Mononuclear cell (primary cell): ENCODE measurements around the gene PTAFR. TPM values are rescaled to one million over a fixed set of nuclear protein-coding genes. Genes with fewer than 3 reads are reported as not detected.
"Not testable (repeated sequence)": the region's sequence is repeated elsewhere in the genome, so short reads cannot be mapped to it uniquely, and the experiment has no call there.

Experiments
- H3K27me3 ChIP-seq: 2 replicates; pipeline ENCODE4 v1.6.0; 2011; ENCODE audit warnings: low read length, control low read depth; ENCODE audit not compliant: insufficient read depth
- H3K4me1 ChIP-seq: 2 replicates; pipeline ENCODE4 v1.5.1; 2011; ENCODE audit warnings: mild to moderate bottlenecking, low read length, control low read depth; ENCODE audit not compliant: insufficient read depth
- H3K4me3 ChIP-seq: 2 replicates; pipeline ENCODE4 v1.5.1; 2011; ENCODE audit warnings: mild to moderate bottlenecking, low read length, moderate library complexity
- H3K9me3 ChIP-seq: 2 replicates; pipeline ENCODE4 v1.5.1; 2011; ENCODE audit warnings: low read depth, mild to moderate bottlenecking, control low read depth, low read length
- total RNA-seq: library from RNA; depleted of rRNA; stranded (reverse); fragments of >200 nt; gene quantifications from one replicate; pipeline ENCODE4 v1.2.3, GENCODE V29; 2012

Gene PTAFR
- total RNA-seq, 1 donor, result 16.3 TPM

DNA sequence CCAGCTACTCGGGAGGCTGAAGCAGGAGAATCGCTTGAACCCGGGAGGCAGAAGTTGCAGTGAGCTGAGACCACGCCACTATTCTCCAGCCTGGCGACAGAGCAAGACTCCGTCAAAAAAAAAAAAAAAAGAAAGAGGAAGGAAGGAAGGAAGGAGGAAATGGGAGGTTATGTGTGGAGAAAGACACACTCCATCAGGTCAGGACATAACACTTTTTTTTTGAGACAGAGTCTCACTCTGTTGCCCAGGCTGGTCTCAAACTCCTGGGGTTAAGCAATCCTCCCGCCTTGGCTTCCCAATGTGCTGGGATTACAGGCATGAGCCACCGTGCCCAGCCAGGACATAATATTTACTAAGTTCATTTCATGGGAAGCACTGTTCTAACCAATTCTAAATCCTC is 36.6 kb downstream of the PTAFR start:
- peaks cover 73% of the 10 kb centered on the region for H3K4me1 ChIP-seq
- not testable (repeated sequence) for H3K9me3 ChIP-seq

DNA sequence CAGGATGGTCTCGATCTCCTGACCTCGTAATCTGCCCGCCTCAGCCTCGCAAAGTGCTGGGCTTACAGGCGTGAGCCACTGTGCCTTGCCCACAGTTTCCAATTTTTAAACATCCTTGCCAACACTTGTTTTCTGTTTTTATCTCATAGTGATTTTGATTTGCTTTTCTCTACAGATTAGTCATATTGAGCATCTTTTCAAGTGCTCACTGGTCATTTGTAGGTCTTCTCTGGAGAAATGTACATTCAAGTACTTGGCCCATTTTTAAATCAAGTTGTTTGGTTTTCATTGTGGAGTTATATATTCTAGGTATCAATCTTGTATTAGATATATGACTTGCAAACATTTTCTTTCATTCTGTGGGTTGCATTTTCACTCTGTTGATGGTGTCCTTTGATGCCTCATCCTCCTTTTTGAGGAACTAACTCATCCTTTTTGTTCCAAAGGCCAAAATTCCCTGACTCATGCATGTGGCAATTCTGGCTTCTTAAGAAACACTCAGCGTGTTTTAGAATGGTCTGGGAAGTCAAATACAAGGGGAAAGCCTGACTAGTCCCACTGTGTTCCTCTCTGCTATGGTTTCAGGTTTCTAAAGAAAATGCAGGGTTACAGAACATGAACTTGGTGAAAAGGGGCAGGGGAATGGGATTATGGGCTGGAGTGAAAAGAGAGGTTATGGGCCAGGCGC is 37.3 kb downstream of the PTAFR start:
- H3K9me3 ChIP-seq, result no peaks in the 10 kb centered on the region
- H3K4me3 ChIP-seq, result no peak overlapping the region
- no peaks in the 10 kb centered on the region for H3K27me3 ChIP-seq
- H3K4me1 ChIP-seq, result peaks cover 73% of the 10 kb centered on the region

More for the DNA sequence above, 36.6 kb downstream of the PTAFR start:
- not testable (repeated sequence) for H3K4me3 ChIP-seq, H3K27me3 ChIP-seq

DNA sequence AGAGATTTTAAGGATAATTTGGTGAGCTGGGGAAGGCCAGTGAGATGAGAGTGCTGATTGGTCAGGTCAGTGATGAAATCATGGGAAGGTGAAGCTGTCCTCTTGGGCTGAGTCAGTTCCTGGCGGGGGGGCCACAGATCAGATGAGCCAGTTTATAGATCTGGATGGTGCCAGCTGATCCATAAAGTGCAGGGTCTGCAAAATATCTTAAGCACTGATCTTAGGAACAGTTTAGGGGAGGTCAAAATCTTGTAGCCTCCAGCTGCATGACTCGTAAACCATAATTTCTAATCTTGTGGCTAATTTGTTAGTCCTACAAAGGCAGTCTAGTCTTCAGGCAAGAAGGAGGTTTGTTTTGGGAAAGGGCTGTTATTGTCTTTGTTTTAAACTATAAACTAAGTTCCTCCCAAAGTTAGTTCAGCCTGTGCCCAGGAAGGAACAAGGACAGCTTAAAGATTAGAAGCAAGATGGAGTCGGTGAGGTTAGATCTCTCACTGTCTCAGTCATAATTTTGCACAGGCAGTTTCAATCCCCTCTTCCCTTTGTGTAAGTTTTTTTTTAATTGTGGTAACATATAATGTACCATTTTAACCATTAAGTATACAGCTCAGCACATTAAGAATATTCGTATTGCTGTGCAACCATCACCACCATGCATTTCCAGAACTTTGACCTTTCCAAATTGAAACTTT is 39.4 kb downstream of the PTAFR start:
- no peaks in the 10 kb centered on the region for H3K27me3 ChIP-seq
- H3K4me3 ChIP-seq, result no peak overlapping the region
- no peaks in the 10 kb centered on the region for H3K9me3 ChIP-seq
- peaks cover 84% of the 10 kb centered on the region for H3K4me1 ChIP-seq

DNA sequence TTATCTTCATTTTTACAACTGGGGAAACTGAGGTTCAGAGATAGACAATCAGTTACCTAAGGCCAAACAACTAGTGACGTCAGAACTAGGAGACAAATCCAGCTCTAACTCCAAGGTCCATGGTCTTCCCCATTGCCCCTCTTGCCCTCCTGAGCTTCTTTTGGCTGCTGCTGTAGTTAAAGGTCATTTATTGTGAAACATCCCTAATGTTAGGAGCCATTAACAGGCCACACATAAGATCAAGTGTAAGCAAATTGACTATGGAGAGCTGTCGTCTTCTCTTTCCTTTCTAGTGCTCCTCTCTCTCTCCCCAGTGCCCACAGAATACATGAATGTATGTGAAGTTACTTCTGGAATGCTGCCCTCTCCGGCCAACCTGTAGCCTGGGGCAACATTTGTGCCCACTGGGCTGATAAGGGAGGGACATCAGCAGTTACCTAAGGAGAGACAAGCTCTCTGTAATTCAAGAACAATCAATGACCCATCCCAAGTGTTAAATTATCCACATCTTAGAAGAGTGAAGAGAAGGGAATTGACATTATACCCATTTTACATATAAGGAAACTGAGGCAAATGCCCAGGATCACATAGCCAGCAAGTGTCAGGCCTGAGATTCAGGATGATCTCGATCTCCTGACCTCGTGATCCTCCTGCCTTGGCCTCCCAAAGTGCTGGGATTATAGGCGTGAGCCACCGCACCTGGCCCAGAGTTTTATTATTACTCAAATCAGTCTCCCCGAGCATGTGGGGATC is 40.1 kb downstream of the PTAFR start:
- Histone ChIP-seq H3K9me3 (no peaks in the 10 kb centered on the region), H3K4me1 (peaks cover 84% of the 10 kb centered on the region), H3K27me3 (no peaks in the 10 kb centered on the region), H3K4me3 (no peak overlapping the region)

DNA sequence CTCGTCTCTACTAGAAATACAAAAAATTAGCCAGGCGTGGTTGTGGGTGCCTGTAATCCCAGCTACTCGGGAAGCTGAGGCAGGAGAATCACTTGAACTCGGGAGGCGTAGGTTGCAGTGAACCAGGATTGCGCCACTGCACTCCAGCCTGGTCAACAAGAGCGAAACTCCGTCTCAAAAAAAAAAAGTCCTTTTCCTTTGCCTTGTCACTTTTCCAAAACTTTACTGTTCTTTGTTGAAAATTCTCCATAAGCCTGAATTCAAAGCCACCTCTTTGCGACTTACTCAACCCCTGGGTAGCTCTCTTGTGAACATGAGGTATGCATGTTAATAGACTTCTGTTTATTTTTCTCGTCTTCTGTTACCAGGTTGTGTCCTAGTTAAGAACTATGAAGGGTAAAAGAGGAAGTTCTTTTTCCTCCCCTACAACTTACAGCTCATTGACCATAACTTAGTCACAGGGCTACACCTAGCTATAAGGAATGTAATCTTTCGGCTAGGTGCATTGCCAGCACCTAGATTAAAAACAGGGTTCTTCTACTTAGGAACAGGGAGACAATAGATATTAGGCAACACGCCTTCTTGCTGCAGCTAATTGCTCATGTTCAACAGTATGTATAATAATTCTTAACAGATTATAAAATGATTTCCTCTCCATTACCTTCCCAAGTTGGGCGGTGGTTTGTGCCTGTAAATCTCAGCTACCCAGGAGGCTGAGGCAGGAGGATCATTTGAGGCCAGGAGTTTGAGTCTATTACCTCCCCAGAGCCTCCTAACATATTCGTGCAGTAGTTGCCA is 40.9 kb downstream of the PTAFR start:
- Histone ChIP-seq H3K27me3 (no peaks in the 10 kb centered on the region), H3K9me3 (no peaks in the 10 kb centered on the region), H3K4me3 (no peak overlapping the region), H3K4me1 (peaks cover 82% of the 10 kb centered on the region)

DNA sequence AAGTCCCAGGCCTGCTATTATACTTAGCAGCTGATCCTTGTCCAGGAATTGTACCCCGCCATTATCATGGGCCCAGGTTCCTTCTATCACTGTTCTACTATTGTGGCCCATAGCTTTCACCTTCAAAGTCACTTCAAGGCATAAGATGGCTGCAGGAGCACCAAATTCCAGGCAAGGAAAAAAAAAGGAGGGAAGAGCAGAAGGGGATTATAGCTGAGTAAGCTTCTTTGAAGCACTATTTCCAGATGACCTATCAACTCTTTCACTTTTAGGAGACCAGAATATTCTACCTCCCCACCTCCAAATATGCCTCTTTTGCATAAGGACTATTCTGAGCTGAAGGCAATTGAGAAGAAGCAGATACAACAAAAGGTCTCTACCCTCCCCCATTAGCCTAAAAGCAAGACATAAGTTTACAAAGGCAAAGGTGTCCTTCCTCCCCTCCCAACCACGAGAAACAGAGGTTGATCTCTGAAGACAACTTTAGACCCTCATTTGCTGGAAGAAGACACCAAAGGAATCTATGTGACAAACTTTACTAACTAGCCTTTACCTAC is 41.8 kb downstream of the PTAFR start:
- H3K4me3 ChIP-seq, result no peak overlapping the region
- peaks cover 78% of the 10 kb centered on the region for H3K4me1 ChIP-seq
- H3K27me3 ChIP-seq, result no peaks in the 10 kb centered on the region
- H3K9me3 ChIP-seq, result no peaks in the 10 kb centered on the region

DNA sequence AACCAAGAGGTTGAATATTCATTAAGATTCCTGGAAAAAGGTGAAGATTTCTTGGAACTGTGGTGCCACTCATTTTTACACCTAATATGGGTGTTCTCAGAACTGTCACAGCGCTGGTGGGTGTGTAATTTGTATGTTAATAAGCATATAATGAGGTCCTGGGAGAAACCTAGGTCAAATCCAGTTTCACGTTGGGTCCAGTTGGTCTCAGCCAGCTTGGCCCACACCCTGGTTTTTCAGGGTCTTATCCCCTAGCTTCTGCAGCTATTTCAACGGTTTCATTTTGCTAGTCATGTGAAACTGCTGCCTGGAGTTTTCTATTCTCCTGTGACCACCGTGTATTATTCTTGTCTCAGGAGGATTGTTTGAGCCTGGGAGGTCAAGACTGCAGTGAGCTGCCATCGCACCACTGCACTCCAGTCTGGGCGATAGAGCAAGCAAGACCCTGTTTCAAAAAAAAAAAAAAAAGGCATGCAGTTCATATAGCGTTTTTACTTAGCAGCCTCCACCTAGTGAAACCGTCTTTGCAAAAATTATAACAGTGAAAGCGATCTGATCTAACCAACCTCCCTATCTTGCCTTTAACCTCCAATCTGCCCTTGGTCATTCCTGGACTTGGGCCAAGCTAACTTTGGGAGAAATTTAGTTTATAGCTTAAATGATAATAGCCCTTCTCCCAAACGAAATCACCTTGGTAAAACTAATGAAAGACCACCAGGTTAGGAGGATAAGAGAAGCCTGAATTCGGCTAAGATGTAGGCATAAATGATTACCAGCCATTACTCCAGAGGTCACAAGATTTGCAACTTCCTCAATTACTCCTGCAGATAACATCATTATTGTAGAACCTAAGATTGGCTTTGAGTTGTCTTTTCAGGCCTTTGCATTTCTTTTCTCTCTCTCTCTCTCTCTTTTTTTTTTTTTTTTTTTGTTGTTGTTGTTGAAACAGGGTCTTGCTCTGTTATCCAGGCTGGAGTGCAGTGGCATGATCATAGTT is 44.0 kb downstream of the PTAFR start:
- no peak overlapping the region for H3K4me3 ChIP-seq
- no peaks in the 10 kb centered on the region for H3K27me3 ChIP-seq
- no peaks in the 10 kb centered on the region for H3K9me3 ChIP-seq
- peaks cover 78% of the 10 kb centered on the region for H3K4me1 ChIP-seq

DNA sequence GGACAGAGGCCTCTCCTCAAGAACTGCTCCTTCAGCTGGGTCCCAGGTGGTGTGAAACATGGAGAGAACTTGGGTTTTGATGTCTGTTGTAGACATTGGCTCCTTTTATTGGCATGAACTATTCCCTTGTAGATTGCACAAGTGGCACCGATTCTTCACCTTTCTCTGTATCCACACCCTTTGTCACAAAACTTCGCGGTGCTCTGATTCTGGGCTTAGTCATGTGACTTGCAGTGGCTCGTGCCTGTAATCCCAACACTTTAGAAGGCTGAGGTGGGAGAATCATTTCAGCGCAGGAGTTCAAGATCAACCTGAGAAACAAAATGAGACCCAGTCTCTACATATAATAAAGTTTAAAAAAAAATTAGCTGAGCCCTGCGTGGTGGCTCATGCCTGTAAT is 45.6 kb downstream of the PTAFR start:
- Histone ChIP-seq H3K27me3 (no peaks in the 10 kb centered on the region), H3K9me3 (no peaks in the 10 kb centered on the region), H3K4me3 (no peak overlapping the region), H3K4me1 (peaks cover 75% of the 10 kb centered on the region)

DNA sequence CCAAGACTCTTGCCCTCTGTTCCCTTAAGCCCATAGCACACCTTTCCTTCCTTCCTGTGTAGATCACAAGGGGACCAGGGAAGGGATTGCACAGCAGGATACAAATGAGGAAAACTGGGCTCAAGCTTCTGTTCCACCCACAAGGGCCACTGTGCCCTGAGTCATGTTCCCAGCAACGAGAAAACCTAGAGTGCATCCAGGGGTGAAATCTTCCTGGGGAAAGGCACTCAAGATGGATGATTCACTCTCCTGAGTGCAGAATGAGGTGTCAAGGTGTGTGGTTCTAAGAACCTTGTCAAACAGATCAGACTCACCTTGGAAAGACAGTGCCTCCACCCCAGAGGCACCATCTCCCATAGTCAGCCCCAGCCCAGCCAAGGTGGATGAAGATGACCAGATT is 47.3 kb downstream of the PTAFR start:
- Histone ChIP-seq H3K27me3 (no peaks in the 10 kb centered on the region), H3K4me1 (peaks cover 74% of the 10 kb centered on the region)

DNA sequence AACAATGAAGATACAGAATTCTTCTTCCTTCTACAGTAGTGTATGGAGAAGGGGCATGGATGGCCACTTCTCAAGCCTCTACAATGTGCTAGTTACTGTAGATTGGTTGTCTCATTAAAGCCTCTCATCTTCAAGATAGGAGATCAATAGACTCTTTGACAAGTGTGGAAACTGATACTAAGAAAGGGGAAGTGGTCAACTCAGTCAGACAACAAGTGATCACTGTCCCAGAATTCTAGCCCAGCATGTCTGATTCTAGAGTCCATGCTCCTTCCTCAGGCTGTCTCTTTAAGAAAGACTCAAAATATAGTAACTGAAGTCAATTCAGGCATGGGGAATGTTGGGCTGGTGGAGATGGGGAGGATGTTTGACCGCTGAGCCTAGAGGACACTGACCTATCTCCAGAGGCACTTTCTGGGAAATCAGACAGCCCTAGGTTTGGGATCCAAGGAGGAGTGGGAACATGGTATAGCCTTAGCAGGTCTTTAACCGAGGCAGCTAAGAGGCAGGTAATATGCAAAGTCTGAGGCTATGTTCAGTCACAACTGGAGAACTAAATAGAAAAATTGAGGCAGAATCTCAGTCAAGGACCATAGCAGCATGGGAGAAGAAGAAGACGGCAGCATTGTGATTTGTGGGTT is 48.8 kb downstream of the PTAFR start:
- H3K9me3 ChIP-seq, result no peaks in the 10 kb centered on the region
- no peak overlapping the region for H3K4me3 ChIP-seq
- peaks cover 73% of the 10 kb centered on the region for H3K4me1 ChIP-seq
- no peaks in the 10 kb centered on the region for H3K27me3 ChIP-seq

More for the DNA sequence above, 47.3 kb downstream of the PTAFR start:
- no peaks in the 10 kb centered on the region for H3K9me3 ChIP-seq
- H3K4me3 ChIP-seq, result no peak overlapping the region

DNA sequence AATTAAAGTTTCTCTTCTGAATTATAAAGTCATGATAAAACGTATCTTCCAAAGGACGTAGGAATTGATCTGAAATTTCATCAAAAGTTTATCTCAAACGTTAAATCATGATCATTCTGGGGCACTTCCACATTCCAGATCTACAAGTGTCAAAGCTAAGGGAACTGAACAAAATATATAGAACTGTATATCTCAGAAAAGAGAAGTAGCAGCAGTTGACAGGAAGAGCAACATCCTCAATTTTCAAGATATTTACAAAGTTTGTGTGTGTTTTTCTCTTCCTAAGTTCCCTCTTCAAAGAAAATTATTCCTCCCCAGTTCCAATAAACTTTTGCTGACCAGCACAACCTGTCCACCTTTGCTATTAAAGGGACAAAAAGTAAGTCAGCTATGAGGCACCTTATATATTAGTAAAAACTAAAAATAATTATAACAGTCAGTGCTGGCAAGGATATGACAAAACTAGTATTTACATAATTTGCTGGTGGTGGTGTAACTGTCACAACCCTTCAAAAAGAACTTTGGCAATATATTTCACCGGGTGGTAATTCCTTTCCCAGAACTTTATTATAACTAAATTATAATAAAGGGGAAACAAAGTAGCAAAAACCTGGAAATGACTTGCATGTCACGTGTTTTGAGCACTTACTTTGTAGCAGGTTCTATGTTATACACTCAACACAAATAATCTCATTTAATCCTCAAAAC is 49.6 kb downstream of the PTAFR start:
- H3K9me3 ChIP-seq, result no peaks in the 10 kb centered on the region
- peaks cover 74% of the 10 kb centered on the region for H3K4me1 ChIP-seq
- H3K27me3 ChIP-seq, result no peaks in the 10 kb centered on the region
- no peak overlapping the region for H3K4me3 ChIP-seq

DNA sequence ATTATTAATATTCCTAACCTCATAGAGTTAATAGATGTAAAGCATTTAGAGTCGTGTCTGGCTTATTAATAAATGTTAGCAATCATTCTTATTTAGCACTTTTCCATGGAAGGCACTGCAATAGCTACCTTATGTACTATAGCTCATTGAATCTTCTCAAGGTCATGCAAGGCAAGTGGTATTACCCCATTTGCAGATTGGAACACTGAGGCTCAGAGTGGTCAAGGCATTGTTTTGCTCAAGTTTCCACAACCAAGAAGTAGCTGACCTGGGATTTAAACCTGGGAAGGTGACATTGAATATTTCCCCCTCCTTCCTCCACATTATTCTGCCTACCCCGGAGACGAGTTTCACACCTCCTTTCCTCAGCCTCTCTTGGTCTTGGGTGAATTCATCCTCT is 50.3 kb downstream of the PTAFR start:
- H3K4me3 ChIP-seq, result peak overlapping the region; percentile 32
- no peaks in the 10 kb centered on the region for H3K27me3 ChIP-seq
- peaks cover 76% of the 10 kb centered on the region for H3K4me1 ChIP-seq
- H3K9me3 ChIP-seq, result no peaks in the 10 kb centered on the region

DNA sequence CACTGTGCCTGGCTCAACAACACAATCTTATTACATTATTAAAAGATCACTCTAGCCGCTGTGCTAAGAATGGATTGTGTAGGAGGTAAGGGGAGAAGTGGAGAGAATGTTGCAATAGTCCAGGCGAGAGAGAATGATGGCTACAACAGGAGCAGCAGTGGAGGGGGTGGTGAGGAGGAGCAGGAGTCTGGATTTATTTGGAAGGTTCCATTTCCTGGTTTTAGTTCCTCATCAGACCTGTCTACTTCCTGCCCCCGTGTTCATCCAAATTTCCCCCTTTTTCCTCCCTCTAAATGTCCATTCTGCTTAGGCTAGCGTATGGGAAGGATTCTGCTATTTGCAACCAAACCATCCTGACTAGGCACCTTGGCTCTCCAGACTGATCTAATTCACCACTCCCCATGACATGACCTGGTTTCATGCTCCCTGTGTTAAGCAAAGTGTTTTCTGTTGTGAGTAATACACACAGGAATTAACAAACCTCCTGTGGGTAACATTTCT is 53.0 kb downstream of the PTAFR start:
- no peak overlapping the region for H3K4me3 ChIP-seq
- H3K27me3 ChIP-seq, result no peaks in the 10 kb centered on the region
- H3K4me1 ChIP-seq, result peaks cover 67% of the 10 kb centered on the region
- H3K9me3 ChIP-seq, result no peaks in the 10 kb centered on the region
